Stimulated activated CD4-positive, alpha-beta T cell treated with anti-CD3 and anti-CD28 coated beads, Interleukin-4, amount 100 ng/mL, for 4 hours (primary cell): ENCODE results near the gene PDE4A.

Source experiments
- DNase-seq, 2 experiments: peaks; one replicate each; pipeline ENCODE4 v3.0.0-alpha.2; 2020

PDE4A gene

GRCh38 chr19:10516671-10517286 is 96.4 kb downstream of the PDE4A start:
- DNase-seq: no peak

GRCh38 chr19:10517361-10517759 is 97.0 kb downstream of the PDE4A start, which contains the start of gene S1PR5:
TSS of gene S1PR5 (minus strand) at chr19:10517447. CDS start at chr19:10515011, 2,436 bp downstream.
- no peak for DNase-seq

- no peak for DNase-seq
Observed at GRCh38 chr19:10517760-10518443, 97.6 kb downstream of the PDE4A start.

GRCh38 chr19:10518444-10519361 is 98.4 kb downstream of the PDE4A start:
- DNase-seq: no peak
